Measurements from ENCODE around the gene HOXC11.

HOXC11 gene

DNA sequence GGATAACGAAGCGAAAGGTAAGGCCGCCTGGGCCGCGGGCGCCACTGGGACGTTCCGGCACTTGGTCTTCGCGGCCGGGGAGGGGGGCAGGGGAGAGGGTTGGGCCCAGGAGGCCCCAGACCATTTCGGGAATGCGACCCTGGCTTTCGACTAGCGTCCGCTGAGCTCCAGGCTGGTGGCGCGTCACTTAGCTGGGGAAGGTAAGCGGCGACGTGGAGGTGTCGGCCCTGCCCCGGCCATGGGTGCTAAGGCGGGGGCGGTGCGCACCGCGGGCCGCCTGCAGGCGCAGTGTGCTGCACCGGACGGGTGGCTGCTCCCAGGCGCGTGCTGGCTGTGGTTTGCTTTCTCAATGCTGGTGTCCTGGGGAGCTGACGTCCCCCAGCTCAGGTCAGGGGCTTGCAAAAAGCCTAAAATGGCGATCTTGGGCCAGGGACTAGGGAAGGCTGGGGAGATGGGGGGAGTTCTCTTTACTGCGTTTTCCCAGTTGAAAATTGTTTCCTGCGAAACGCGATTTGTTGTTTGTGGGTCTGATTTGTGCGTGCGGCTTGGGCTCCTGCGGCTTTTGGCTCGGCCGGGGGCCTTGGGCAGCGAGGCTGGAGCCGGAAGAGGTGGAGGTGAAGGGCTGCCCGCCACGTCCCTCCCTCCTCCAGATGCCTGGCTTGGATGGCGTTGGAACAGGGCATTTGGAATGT, 13.2 kb downstream of the HOXC11 start:
- DNase-seq (ENCODE audit: low spot score): no peak

DNA sequence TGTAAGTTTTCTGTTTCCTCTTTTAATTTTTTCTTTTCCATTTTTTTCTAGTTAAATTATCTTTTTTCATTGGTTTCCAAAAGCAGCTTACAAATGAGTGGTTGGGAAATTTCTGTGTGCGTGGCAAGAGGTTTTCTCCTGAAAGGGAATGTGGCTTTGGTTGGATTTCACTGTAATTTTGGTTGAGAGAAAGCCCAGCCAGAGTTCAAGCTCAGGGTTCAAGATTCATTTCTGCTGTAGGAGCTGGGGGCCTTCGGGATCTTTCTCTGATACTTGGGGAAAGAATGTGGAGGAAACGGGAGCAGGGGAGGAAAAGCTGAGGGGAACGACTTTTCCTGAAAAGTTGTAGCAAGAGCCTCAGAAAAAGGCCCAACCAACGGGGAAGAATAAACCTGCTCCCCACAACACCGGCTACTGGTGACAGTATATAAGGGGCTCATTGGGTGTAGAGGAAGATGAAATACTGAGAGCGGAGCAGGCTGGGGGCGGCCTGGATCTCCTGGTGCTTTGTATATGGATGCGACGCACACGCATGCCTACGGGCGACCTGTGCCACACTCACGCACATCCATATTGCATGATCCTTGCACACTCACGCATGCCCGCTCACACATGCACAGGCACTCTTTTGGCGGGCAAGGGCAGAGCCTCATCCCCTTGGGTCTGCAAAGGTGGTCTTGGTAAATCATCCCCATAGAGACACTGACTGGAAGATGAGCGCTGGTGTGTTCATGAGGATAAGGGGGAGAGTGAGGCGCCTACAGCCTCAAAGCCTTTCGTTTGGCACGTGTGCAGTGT, 14.0 kb downstream of the HOXC11 start:
- no peak for DNase-seq (ENCODE audit: low spot score)

GRCh38 chr12:53987787-53988230, 14.9 kb downstream of the HOXC11 start:
- DNase-seq (ENCODE audit: low spot score): no peak

GRCh38 chr12:53988541-53989226, 15.8 kb downstream of the HOXC11 start:
- no peak for DNase-seq (ENCODE audit: low spot score)

GRCh38 chr12:53989227-53990113, 16.5 kb downstream of the HOXC11 start:
- no peak for DNase-seq (ENCODE audit: low spot score)

- no peak for DNase-seq (ENCODE audit: low spot score)
These were observed 17.6 kb downstream of the HOXC11 start for GRCh38 chr12:53990311-53991076.

DNA sequence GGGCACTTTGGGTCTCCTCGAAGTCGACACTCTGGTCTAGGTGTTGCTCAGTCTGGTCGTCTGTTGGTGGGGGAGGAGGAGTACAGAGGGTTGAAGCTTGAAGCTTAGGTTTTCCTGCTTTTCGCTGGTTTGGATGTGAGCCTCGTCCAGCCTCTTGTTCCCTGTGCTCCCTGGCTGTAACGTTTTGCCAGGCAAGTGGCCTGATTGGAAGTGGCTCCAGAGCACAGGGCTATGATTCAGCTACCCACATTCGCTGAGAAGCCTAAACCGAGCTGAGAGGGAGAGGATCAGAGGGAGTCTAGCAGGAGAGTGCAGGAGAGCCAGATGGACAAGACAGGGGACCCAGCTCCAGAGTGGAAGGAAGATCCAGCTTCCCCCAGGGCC, 18.1 kb downstream of the HOXC11 start:
- no peak for DNase-seq (ENCODE audit: low spot score)

GRCh38 chr12:53992377-53992889, 19.5 kb downstream of the HOXC11 start:
- DNase-seq (ENCODE audit: low spot score): no peak

DNA sequence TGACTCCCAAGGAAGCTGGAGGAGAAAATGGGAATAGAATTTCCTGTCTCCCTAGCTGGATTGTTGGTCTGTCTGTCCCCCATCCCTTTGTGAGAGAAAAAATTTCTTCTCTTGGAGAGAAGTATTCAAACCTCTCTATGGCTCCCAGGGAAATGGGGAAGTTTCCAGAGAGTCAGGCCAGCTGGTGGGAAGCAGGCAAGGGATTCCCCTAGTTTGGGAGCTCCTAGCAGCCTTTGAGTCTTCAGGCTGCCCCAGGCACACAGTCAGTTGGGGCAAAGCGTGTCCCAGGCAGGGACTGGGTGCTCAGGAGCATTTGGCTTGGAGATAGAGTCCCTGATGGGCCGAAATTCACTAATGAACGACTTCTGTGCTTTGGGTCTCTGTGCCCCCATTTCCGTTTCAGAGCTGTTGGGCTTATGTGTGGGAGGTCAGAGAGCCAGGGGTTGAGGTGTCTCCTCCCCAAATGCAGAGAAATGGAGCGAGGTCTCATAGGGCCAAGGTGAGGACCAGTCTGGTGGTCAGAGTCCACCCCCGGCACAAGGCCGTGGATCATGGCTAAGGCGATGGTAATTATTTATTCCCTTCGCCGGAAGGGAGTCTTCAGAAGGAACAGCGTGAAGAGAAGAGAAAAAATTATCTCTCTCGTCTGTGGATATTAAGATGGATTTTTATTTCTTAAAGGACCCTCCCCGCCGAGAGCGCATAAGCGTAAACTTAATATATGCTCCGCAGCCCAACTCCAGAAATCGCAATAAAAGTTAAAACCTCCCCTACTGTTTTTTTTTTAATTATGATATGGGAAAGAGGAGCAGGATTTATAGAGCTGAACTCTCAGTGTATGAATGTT, 20.5 kb downstream of the HOXC11 start:
- no peak for DNase-seq (ENCODE audit: low spot score)

DNA sequence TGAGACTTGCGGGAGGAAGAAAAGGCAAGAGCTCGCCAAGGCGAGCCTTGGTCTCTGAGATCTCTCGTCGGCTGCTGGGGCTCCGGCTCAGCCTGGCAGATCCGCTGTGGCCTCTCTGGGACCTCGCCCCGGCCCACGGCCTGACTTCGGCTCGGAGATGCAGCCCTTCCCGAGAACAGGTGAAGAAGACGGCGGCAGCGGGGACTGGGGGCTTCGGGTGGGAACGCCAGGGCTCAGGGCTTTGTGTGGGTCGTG, 21.0 kb downstream of the HOXC11 start:
- DNase-seq (ENCODE audit: low spot score): no peak

- peak; percentile 22 for DNase-seq (ENCODE audit: low spot score)
These were observed 21.5 kb downstream of the HOXC11 start for GRCh38 chr12:53994264-53995001.

GRCh38 chr12:53995002-53995377, 22.1 kb downstream of the HOXC11 start:
- DNase-seq (ENCODE audit: low spot score): no peak

DNA sequence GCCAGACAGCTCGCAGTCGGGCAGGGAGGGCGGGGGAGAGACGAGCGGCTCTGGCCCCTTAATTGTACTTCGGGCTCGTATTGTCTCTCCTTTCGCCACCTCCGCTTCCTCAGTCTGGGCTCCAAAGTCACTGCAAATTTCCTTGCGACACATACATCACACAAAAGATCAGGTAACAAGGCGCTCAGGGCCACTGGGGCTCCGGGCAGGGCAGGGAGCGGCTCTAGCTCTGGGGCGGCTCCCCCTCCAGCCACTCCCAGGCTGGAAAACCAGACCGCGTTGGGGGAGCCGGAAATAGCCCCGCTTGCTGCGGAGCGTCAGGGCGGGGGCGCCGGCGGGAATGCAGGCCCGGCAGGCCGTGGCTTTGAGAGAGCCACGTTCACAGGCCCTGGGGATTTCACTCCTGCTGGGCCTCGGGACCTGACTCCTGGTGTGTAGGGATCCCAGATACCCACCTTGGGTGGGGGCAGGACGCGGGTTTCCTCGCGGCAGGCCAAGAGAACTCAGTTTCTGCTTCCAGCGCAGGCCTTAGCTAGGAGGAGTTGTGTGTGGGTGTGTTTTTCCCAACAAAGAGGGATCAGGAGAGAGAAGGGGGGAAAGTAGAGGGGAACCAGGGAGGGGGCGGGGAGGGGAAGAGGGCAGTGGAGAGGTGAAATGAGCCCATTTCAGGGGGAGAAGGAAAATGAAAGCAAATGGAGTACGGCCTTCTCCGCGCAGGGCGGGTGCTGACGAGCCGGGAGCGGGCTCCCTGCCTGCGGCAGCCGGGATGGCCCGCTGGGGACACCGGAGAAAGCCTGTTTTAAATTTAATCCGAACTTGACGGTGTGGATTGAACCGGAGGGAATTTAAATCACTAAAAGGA, 22.7 kb downstream of the HOXC11 start:
- DNase-seq (ENCODE audit: low spot score): peak; percentile 84

GRCh38 chr12:53996240-53997203, 23.6 kb downstream of the HOXC11 start:
- peak; percentile 49 for DNase-seq (ENCODE audit: low spot score)

GRCh38 chr12:53997204-53998109, 24.5 kb downstream of the HOXC11 start:
- DNase-seq (ENCODE audit: low spot score): no peak
